Measurements from ENCODE around the gene MACROD2.

The MACROD2 gene

DNA sequence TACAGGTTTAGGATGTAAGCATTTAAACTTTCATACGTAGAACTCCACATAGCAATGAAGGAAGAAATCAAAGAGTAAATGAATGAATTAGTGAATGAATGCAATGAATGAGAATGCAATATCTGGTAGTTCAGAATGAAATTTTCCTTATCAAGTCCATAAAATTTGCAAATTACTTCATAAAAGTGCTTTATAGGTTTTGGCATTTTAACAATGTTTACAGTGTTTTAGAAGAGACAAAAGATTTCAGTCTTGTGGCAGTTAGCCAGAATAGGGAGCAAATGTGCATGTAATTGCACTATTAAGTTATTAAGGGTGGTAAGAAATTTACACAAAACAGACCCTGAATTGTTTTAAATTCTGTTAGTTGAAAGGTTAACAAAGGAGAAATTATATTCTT, 1081.5 kb downstream of the MACROD2 start:
- TF ChIP-seq POLR2AphosphoS5 (IDR thresholded peaks at IDR 0.05; ENCODE audit: low read depth, low read length) (no peak), TAF1 (IDR thresholded peaks at IDR 0.05; ENCODE audit: borderline replicate concordance, insufficient read depth, low read length) (no peak), SIN3A (IDR thresholded peaks at IDR 0.05; ENCODE audit: borderline replicate concordance, insufficient read depth, low read length) (no peak), FOXP2 (optimal IDR thresholded peaks at IDR 0.05; ENCODE audit: borderline replicate concordance, extremely low read depth, extremely low read length, insufficient read depth) (no peak)
- TF ChIP-seq, protein P1, sequence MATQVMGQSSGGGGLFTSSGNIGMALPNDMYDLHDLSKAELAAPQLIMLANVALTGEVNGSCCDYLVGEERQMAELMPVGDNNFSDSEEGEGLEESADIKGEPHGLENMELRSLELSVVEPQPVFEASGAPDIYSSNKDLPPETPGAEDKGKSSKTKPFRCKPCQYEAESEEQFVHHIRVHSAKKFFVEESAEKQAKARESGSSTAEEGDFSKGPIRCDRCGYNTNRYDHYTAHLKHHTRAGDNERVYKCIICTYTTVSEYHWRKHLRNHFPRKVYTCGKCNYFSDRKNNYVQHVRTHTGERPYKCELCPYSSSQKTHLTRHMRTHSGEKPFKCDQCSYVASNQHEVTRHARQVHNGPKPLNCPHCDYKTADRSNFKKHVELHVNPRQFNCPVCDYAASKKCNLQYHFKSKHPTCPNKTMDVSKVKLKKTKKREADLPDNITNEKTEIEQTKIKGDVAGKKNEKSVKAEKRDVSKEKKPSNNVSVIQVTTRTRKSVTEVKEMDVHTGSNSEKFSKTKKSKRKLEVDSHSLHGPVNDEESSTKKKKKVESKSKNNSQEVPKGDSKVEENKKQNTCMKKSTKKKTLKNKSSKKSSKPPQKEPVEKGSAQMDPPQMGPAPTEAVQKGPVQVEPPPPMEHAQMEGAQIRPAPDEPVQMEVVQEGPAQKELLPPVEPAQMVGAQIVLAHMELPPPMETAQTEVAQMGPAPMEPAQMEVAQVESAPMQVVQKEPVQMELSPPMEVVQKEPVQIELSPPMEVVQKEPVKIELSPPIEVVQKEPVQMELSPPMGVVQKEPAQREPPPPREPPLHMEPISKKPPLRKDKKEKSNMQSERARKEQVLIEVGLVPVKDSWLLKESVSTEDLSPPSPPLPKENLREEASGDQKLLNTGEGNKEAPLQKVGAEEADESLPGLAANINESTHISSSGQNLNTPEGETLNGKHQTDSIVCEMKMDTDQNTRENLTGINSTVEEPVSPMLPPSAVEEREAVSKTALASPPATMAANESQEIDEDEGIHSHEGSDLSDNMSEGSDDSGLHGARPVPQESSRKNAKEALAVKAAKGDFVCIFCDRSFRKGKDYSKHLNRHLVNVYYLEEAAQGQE (IDR thresholded peaks at IDR 0.05; ENCODE audit: insufficient read depth in 1 of 2, low read depth in 2 of 2, low read length in 2 of 2): no peak

DNA sequence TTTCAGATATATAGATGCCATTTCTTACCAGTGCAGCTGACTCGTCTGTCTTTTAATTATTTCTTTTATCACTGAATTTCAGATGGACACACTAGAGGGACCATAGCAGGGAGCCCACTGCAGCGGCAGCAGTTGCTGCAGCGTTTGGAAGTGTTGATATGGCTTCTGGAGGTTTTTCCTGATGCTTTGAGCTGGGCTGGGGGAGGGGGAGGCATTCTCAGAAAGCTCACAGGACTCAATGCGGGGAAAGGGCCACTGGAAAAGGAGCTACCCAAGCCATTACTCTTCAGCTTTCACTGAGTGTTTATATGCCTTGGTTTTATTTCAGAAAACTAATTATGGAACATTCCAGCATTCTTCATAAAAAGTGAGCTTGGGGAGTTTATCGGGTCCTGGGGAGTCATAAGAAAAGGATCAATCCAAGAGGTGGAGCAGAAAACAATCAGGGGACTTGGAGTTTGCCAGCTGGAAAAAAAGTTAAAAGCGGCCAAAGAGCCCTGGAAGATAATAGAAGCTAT, 1082.5 kb downstream of the MACROD2 start:
- no peak for TF ChIP-seq FOXP2 (optimal IDR thresholded peaks at IDR 0.05; ENCODE audit: borderline replicate concordance, extremely low read depth, extremely low read length, insufficient read depth)
- no peak for TF ChIP-seq POLR2AphosphoS5 (IDR thresholded peaks at IDR 0.05; ENCODE audit: low read depth, low read length)
- no peak for TF ChIP-seq TAF1 (IDR thresholded peaks at IDR 0.05; ENCODE audit: borderline replicate concordance, insufficient read depth, low read length)

DNA sequence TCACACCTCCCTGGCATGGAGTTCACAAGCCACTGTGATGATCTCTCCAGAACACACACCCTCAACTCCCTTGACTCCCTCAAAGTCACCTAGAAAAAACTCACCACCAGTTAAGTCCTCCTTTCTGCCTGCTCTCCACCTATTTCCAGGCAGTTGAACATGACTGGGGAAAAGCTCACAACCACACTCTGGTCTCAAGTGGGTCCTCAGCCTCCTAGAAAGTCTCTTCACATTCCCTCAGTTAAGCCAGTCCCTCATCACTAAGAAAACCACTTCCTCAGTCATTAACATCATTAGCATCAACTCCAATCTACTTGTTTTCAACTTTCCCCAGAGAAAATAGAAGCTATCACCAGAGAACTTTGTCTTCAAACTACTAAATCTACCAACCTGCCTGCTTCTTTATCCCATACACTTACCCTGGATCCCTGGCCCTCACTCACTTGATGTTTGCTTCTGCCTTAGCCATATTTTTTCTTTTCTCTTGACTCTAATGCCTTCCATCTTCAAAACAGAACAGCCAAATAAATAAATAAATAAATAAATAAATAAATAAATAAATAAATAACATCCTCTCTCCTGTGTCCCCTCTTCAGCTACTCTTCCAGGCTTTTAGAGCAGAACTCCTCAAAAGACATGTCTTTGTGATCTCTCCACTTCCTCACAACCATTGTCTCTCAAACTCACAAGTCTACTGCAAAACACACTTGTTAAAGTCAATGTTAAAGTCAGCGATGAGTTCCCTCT, 1084.5 kb downstream of the MACROD2 start:
- TF ChIP-seq TAF1 (IDR thresholded peaks at IDR 0.05; ENCODE audit: borderline replicate concordance, insufficient read depth, low read length) (no peak), POLR2AphosphoS5 (IDR thresholded peaks at IDR 0.05; ENCODE audit: low read depth, low read length) (no peak), SIN3A (IDR thresholded peaks at IDR 0.05; ENCODE audit: borderline replicate concordance, insufficient read depth, low read length) (no peak), FOXP2 (optimal IDR thresholded peaks at IDR 0.05; ENCODE audit: borderline replicate concordance, extremely low read depth, extremely low read length, insufficient read depth) (no peak)
- TF ChIP-seq, protein P1 (IDR thresholded peaks at IDR 0.05; ENCODE audit: insufficient read depth in 1 of 2, low read depth in 2 of 2, low read length in 2 of 2): no peak

DNA sequence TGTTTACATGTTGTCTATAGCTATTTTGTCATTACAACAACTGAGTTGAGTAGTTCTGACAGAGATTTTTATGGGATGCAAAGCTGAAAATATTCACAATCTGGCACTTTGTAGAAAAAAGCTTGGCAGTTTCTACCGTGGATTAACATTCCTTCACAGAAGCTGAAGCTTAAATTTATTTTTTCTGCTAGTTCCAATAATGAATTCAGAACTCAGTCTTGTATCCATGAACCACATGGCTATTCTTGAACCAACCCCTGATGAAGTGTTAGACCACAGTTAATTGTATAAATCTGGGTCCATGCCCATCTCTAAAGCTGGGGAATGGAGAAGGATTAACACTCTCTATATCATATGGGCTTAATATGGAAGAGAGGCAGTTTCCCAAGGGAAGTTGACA, 1085.9 kb downstream of the MACROD2 start:
- no peak for TF ChIP-seq SIN3A (IDR thresholded peaks at IDR 0.05; ENCODE audit: borderline replicate concordance, insufficient read depth, low read length)
- TF ChIP-seq FOXP2 (optimal IDR thresholded peaks at IDR 0.05; ENCODE audit: borderline replicate concordance, extremely low read depth, extremely low read length, insufficient read depth): no peak
- TF ChIP-seq, protein P1 (IDR thresholded peaks at IDR 0.05; ENCODE audit: insufficient read depth in 1 of 2, low read depth in 2 of 2, low read length in 2 of 2): no peak
- TF ChIP-seq POLR2AphosphoS5 (IDR thresholded peaks at IDR 0.05; ENCODE audit: low read depth, low read length): no peak
- TF ChIP-seq TAF1 (IDR thresholded peaks at IDR 0.05; ENCODE audit: borderline replicate concordance, insufficient read depth, low read length): no peak

DNA sequence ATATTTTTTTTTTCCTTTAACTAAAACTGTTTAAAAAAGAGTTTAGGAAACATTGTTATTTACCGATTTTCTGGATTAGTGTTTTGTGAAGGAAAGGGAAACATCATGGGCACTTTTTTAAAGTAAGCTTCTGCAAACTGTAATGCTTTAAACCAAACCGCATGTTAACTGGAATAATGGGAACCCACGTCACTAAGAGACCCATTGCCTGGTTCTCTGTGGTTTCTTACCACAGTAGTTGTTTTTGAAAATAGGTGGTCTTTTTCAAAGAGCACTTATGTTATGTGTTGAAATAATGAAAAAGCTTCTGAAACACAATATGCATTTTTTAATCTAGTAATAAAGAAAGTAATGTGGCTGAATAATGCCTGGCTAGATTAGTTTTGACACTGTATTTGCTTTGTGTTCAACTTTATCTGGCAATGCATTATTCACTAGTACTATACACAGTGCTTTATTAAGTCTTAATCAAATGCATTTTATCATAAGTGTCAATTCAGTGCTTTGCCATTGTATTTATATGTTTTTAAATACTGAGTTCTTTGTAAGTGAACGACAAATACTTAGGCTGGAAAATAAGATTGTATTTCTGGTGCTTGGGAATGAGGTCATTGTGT, 1096.2 kb downstream of the MACROD2 start:
- TF ChIP-seq TAF1 (IDR thresholded peaks at IDR 0.05; ENCODE audit: borderline replicate concordance, insufficient read depth, low read length): no peak
- TF ChIP-seq POLR2AphosphoS5 (IDR thresholded peaks at IDR 0.05; ENCODE audit: low read depth, low read length): no peak
- no peak for TF ChIP-seq FOXP2 (optimal IDR thresholded peaks at IDR 0.05; ENCODE audit: borderline replicate concordance, extremely low read depth, extremely low read length, insufficient read depth)
- no peak for TF ChIP-seq SIN3A (IDR thresholded peaks at IDR 0.05; ENCODE audit: borderline replicate concordance, insufficient read depth, low read length)
- TF ChIP-seq, protein P1 (IDR thresholded peaks at IDR 0.05; ENCODE audit: insufficient read depth in 1 of 2, low read depth in 2 of 2, low read length in 2 of 2): no peak
